HG02610 (cell line): ENCODE data around the gene NAA40.
A peak's percentile ranks its signal among the peaks of the same experiment; 100 is the strongest.

Source experiments
- ATAC-seq: cut with Tn5 transposase; IDR thresholded peaks from one replicate; pipeline ENCODE4 v1.9.1; 2021; ENCODE audit warnings: mild to moderate bottlenecking, moderate library complexity; ENCODE audit not compliant: unreplicated experiment

Gene NAA40

DNA sequence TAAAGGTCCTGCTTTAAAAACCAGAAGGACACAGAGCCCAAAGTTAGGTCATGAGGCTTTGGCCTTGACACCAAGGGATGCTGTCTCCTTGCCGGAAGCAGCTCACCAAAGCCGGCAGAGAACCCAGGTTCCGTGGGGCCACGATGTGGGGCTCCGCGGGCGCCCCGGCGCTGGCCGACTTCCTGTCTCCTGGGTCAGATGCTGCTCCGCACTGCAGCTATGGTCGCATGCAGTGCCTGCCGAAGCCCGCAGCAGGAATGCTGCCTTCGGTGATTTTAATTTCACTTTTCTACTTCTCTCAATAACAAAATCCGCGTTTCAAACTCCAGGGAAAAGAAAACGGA, 47.0 kb downstream of the NAA40 start:
- peak; percentile 35 for ATAC-seq

DNA sequence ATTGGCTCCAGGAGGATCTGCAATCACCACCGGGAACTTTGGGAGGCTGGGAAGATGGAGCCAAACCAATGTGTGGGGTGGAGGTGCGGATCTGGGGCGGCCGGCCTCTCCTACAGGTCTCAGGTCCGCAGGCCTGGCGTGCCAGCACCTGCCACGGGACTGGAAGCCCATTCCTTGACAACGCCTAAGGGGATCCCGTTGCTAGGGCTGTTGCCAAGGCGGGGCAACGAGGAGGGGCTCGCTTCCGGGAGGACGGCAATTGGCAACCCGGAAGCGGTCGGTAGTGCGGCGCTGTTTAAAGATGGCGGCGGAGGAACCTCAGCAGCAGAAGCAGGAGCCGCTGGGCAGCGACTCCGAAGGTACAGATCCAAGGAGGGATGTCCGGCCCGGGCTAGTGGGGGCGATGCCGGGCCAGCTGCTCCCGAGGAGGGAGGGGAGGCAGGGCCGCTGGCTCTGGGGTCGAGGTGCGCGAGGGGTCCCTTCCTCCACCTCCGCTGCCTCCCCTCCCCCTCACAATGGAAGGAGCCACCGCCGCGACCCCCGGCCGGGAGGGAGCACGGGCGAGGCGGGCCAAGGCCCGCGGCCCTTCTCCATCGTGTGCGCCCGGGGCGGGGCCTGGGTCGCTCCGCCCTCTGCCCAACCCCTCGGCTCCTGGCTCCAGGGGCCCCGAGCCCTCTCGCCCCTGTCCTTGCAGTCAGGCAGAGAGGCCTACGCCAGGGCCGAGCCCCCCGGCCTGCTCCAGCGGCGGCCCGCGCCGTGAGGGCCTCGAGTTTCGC, 47.5 kb downstream of the NAA40 start, which contains the start of gene OTUB1:
OTUB1 (plus strand) TSS at position 283 of the 776 bp plus-strand sequence; CDS start at position 302, 19 bp downstream.
- ATAC-seq = peak; percentile 87

DNA sequence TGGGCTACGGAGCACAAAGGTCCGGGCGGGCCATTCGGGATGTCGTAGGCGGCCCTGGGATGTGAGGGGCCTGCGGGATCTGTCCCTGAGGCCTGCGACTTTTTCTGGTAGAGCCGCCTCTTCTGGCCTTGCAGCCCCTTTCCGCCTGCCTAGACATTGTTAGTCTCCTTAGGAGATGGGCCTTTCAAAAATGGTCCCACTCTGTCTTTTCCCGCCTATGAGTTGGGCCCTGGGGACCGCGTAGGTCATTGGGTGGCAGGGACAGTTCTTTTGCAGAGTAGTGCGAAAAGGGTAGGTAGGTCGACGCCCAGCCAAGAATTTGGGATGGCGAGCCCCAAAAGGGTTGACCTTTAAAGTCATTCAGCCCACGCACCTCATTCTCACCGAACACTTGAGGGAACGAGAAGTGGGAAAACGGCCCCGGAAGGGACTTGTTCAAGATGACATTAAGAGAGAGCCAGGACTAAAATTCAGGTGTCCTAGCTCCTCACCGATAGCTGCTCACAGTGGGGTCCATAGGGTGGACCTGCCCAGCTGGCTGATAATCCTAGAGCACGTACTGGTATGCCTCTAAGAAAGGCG, 48.2 kb downstream of the NAA40 start:
- no peak for ATAC-seq

DNA sequence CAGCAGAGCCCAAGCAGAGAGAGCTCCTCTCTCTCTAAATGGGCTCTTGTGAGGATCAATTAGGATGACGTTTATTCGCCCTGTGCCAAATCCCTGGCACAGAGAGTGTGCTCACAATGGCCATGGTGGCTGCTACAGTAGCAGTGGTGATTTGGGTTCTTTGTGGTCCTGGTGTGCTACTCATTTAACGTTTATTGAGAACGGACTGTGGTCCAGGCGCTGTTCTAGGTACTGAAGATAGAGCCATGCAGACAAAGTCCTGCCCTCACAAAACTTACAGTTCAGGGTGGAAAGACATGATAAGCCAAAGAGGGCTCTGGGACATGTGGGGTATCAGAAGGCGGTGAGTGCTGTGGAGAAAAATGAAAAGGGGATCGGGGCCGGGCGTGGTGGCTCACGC, 52.8 kb downstream of the NAA40 start:
- no peak for ATAC-seq

DNA sequence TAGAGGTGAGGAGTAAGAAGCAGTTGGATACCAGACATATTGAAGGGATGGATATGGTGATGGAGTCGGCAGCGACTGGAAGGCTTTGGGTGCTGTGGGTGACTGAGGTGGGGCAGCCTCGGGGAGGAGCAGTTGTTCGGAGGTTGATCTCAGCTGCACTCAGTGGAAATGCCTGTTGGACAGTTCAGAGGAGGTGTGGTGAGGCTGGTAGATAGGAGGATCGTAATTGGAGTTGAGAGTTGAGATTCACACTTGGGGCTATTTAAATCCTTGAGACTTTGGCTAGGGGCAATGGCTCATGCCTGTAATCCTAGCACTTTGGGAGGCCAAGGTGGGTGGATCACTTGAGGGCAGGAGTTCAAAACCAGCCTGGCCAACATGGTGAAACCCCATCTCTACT, 54.3 kb downstream of the NAA40 start:
- no peak for ATAC-seq

DNA sequence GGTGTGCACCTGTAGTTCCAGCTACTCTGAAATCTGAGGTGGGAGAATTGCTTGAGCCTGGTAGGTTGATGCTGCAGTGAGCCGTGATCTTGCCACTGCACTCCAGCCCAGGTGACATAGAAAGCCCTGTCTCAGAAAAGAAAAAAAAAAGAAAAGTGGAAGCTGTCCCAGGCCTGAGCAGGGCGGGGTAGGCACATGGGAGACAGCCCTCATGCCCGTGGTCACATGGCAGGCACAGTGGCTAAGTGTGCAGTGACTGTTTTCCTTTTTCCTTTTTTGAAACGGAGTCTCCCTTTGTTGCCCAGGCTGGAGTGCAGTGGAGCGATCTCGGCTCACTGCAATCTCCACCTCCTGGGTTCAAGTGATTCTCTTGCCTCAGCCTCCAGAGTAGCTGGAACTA, 55.2 kb downstream of the NAA40 start:
- ATAC-seq = no peak

DNA sequence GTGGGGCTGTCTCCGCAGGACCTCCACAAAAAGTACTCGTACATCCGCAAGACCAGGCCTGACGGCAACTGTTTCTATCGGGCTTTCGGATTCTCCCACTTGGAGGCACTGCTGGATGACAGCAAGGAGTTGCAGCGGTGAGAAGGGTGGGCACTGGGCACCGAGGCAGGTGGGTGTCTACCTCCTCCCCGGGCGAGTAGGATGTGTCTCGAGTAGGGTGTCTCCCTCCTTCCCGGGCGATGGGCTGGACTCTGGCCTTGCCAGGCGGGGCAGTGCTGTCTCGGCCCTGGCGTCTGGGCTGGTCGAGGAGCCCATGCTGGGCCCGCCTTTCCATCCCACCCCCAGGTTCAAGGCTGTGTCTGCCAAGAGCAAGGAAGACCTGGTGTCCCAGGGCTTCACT, 57.7 kb downstream of the NAA40 start:
- no peak for ATAC-seq

DNA sequence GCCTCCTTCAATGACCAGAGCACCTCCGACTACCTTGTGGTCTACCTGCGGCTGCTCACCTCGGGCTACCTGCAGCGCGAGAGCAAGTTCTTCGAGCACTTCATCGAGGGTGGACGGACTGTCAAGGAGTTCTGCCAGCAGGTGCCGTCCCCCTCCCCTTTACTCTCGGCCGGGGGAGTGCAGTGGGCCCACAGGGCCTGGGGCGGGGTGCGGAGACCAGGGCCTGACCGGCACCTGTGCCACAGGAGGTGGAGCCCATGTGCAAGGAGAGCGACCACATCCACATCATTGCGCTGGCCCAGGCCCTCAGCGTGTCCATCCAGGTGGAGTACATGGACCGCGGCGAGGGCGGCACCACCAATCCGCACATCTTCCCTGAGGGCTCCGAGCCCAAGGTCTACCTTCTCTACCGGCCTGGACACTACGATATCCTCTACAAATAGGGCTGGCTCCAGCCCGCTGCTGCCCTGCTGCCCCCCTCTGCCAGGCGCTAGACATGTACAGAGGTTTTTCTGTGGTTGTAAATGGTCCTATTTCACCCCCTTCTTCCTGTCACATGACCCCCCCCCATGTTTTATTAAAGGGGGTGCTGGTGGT, 58.4 kb downstream of the NAA40 start:
- ATAC-seq = no peak

DNA sequence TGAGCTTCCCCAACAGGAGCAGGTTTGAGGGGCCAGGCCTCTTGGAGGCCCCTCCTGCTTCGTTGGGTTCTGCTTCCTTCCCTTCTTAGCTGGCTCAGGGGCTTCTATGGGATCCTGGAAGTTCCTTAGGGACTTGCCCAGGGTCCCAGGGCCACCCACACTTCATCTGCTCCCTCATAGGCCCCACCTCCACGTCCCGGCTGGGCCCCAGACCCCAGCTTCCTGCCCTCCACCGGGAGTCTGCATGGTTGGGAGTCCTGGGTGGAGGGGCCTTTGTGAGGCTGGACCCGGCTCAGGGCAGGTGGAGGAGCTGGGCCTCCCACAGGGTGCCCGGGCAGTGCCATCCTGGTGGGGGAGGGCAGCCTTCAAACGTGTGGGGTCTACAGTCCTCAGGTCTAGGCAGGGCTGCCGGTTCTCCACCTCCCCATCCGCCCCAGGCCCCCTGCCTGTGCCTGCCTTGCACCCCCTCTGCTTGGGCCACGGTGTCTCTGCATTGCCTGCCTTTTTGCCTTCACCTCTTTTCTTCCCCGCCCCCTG, 59.1 kb downstream of the NAA40 start:
- no peak for ATAC-seq

DNA sequence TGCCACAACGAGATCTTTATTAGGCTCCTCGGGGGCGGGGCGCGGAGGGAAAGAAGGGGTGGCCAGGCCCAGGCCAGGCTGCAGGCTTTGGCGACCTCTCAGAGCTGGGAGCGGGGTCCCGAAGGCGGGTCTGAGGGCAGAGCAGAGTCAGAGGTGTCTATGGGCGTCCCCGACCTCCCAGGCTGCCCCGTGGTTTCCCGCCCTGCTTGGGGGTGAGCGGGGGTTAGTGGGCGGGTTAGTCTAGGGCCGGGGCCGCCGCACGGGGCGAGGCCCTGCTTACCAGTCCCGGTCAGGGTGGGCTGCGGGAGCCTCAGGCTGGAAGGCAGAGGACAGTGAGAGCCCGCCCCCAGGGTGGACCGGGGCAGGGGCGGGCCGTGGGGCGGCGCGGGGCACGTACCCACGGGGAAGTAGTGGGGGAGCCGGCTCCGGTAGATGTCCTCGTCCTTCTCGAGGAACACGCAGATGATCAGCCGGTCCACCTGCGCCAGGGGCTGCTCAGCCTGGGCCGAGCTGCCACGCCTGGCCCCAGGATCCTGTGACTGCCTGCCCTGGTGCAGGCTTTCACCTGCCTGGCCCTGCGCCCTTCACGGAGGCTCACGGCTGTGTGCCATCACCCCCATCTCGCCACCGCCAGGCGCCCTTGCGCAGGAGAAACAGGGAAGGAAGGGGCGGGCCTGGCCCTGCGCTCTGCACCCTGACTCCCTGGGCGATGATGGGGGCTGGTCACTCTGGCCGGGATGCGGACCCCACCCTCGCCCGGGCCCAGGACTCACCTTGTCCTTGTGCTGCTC, 60.0 kb downstream of the NAA40 start:
- ATAC-seq = no peak

DNA sequence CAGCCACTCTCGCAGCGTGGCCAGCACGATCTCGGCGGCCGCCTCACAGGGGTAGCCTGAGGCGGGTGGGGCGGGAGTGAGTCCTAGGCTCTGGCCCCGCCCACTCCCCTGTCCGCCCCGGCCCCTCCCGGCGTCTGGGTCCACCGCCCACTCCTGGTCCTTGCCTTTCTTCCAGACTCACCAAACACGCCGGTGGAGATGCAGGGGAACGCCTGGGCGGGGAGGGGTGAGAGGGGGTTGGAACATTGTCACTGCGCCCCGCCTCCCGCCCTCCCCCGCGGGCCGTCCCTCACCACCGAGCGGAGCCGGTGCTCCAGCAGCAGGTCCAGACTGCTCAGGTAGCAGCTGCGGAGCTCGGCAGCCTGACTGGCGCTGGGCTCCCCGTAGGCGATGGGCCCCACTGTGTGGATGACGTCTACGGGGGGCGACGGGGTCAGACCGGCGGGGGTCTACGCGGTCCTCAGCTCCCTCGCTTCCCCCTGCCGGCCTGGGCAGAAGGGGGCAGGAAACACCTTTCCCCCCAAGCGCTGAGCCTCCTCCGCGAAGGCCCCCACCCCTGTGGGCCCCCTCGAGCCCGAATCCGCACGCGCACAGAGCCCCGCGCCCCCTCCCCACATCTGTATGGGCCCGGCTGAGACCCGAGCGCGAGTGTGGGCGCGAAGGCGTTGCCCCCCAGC, 60.7 kb downstream of the NAA40 start:
- ATAC-seq = no peak

DNA sequence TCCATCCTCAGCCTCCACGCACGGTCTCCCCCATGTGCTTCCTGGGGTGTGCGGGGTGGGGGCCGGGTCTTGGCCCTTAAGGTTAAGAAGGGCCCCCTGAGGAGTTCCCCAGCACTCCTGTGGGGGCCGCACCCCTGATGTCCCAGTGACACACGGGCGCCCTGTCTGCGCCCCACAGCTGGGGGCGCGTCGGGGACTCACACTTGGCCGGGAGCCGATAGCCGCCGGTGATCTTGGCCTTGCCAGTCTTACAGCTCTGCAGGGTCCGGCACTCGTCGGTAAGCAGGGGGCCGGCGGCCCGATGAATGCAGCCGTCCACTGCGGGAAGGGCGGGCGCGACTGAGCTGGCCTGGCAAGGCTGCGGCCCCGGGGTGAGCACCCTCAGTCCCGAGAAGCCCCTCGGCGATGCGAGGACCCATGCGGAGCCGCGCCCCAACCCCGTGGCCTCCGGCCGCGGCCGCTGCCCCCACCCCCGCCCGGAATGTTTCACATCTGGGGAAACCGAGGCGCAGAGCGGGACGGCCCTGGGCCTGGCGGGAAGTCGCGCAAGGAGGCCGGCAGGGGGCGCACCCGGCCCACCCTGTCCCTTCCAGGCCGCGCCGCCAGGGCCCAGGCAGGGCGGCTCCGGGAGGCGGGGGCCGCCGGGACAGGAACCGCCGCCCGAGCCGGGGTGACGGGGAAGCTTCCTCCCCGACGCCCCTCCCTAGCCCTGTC, 61.4 kb downstream of the NAA40 start:
- no peak for ATAC-seq

DNA sequence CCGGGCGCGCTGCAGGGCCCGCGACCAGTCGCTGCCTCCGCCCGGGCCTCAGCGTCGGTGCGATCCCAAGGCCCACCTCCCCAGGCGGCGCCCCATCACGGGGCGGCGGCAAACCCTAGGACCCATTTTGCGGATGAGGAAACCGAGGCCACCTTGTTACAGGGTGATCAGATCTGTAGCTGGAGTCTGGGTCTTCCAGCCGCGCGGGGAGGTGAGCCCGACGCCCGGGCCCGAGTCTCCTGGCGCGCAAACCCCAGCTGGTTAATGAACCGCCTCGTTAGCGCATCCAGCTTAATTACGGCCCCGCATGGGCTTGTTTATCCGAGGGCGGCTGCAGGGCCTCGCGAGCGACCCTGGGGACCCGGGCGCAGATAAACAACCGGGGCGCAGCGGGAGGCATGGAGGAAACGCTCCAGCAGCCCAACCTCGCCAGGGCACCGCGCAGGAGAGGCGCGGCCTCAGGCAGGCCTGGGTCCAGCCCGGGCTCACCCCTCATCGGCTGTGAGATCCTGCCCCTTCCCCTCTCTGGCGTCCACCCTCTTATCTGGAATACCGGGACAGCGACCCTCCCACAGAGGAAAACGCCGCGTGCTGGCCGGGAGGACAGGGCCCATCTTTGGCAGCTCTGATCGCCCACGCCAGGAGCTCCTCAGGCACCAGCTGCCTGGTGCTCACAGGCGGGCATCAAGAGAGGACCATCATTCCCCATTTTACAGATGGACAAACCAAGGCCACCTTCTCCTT, 62.1 kb downstream of the NAA40 start:
- no peak for ATAC-seq

DNA sequence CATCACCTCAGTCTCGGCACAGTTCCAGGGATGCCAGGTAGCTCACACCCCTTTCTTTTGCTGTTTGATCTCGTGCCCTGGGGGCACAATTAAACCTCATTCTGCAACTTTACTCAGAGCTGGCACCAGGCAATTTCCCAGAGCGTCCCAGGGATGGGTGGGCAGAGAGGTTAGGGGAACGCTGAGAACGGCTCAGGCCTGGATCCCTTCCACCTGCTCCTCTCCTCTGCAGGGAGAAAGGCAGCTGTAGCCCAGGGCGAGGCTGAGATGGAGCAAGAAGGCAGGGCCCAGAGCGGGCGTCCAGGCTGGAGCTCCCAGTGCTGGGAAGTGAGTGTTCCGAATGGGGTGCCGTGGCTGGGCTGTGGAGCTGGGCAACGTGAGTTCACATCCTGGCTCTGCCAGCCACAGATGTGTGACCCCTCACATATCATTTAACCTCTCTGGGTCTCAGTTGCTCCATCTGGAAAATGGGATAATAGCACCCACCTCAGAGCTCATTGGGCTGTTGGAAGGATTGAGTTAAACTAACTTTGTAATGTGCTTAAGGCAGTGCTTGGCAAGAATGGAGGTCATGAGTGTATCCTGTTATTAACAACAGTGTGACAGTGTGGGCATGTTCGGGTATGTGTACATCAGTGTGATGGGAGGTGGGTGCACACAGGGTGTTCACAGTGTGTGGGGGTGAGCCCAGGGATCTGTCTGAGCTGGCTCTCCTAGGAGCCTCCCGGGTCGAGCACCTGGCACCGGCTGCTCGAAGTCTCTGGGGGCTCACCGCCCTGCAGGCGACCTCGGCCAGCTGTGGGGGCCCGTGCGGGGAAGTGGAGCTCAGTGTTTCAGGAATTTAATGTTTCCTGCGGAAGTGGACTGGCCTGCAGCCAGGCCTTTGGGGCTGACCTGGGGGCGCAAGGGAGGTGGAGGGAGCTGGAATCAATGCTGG, 63.0 kb downstream of the NAA40 start:
- no peak for ATAC-seq

DNA sequence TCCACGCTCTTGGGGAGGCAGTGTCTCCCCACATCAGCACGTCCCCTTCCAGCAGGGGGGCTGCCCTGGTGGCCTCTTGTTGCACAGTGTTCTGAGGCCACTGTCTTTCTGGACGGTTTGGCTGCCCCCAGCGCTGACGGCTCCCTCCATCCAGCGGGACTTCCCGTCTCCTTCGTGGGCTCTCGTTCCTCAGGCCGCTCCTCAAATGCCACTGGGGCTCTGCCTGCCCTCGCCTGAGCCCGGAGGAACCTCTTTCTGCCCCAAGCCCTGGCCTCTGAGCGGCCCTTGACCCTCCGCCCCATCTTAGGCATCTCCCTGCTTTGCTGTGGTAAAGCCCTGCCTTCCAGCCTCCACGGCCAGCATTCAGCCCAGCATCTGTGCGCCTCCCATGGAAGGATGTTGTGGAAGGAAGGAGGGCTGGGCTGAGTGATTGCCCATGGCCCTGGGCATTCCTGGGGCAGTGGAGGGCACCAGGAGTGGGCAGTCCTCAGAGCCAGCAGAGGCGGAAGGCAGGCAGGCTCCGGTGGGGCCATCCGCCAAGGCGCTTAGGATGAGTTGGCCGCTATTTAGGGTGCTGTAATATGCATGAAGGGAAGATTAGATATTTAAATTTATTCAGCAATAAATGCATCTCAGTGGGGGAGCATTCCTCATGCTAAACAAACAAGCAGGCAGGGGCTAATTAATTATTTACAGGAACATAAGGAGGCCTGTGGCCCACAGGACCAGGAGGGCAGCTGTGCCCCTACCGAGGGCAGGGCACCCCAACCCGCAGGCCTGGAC, 65.2 kb downstream of the NAA40 start:
- no peak for ATAC-seq

DNA sequence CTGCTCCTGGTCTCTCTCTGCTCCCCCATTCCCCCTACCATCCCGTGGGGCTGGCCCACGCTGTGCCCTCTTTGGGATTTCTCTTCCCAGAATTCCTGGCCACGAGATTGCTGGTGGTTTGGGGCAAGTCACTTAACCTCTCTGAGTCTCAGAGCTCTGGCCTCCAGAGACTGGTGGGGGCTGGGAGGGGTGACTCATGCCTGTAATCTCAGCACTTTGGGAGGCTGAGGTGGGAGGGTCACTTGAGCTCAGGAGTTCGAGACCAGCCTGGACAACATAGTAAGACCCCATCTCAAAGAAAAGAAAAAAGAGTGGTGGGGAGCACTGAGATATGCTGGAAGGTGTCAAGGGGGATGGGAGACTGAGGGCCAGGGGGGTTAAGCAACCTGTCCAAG, 65.8 kb downstream of the NAA40 start:
- no peak for ATAC-seq

DNA sequence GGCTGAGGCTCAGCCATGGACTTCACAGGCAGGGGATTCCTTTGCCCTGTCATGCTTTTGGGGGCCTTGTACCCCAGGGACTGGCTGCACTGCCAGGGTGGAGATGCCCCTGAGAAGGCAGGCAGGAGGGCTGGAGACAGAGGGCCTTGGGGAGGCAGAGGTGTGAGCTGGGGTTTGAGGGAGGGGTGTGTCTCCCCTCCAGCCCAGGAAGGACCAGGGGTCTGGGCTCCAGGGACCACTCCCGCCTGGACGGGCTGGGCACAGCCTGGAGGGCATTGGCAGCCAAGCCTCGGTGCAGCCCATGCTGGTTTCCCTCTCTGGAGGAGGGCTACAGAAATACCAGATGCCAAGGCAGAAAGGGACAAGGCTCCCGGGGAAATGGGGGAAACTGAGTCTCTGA, 66.9 kb downstream of the NAA40 start:
- no peak for ATAC-seq

DNA sequence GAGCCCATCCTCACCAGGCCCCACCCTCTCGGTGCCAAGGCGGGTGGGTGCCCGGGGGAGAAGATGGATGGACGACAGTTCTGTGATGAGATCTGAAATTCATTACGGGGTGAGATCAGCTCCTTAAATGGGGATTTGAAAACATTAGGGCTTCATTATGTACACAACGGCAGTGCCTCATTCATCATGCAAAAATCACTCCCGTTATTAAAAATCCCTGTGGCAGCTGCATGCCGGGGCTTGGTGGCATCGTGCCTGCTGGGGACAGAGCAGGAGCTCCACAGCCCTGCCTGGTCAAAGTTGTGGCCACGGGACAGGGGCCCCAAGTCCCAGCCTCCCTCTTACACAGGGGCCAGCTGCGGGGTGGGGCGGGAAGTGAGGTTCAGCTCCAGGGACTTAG, 67.6 kb downstream of the NAA40 start:
- ATAC-seq = no peak
